SK-N-SH (cell line): ENCODE results near the gene MMRN1. TPM values are rescaled to one million over a fixed set of nuclear protein-coding genes. Genes with fewer than 3 reads are reported as not detected.

Source experiments
- CTCF ChIA-PET: fragments of 300-600, 350-600 bp; formaldehyde crosslinking; extraction: SDS; loops from one replicate; lab custom pipeline; 2021; lab: Yijun Ruan, JAX
- POLR2A ChIA-PET: fragments of 350-600 bp; sonication (Branson Sonifier 250); formaldehyde crosslinking; extraction: SDS; loops from one replicate; lab custom pipeline; 2020; ENCODE audit warnings: antibody characterized with exemption, inconsistent platforms; lab: Yijun Ruan, JAX
- DNase-seq: peaks from one replicate; pipeline ENCODE4 v3.0.0; 2012
- H2AFZ ChIP-seq: fragments of 200-600 bp; sonication (generic); 2 replicates; pipeline ENCODE4 v1.8.1; 2016; ENCODE audit warnings: antibody characterized with exemption, mild to moderate bottlenecking, low read depth
- H3F3A ChIP-seq: fragments of 200-600 bp; sonication (generic); replicated peaks from 2 replicates; pipeline ENCODE3; 2016; ENCODE audit warnings: antibody characterized with exemption, mild to moderate bottlenecking; ENCODE audit not compliant: insufficient read depth
- H3K27ac ChIP-seq, 2 experiments: fragments of 200-500 bp in 1 of 2; fragments of 200-600 bp in 1 of 2; sonication (Bioruptor generic) in 1 of 2; sonication (generic), shearing (Covaris generic) in 1 of 2; 2 replicates each; pipeline versions ENCODE4 v1.5.1 to v1.6.1; 2014 to 2016; ENCODE audit warnings: low read depth in 2 of 2, inconsistent platforms in 1 of 2, low read length in 1 of 2, mild to moderate bottlenecking in 1 of 2, mixed read lengths in 1 of 2
- H3K27me3 ChIP-seq: fragments of 200-600 bp; sonication (generic), shearing (Covaris generic); 2 replicates; pipeline ENCODE4 v1.6.1; 2016; ENCODE audit warnings: mixed run types; ENCODE audit not compliant: insufficient read depth
- H3K36me3 ChIP-seq, 2 experiments: fragments of 200-500 bp in 1 of 2; fragments of 200-600 bp in 1 of 2; sonication (Bioruptor generic) in 1 of 2; sonication (generic) in 1 of 2; replicated peaks in 1 of 2; 2 replicates each; pipeline versions ENCODE3 to v1.5.1; 2014 to 2016; ENCODE audit warnings: low read length in 1 of 2, mild to moderate bottlenecking in 1 of 2; ENCODE audit not compliant: insufficient read depth in 2 of 2, control insufficient read depth in 1 of 2
- H3K4me1 ChIP-seq, 2 experiments: fragments of 200-500 bp in 1 of 2; fragments of 200-600 bp in 1 of 2; sonication (Bioruptor generic) in 1 of 2; sonication (generic), shearing (Covaris generic) in 1 of 2; 2 replicates each; pipeline versions ENCODE4 v1.5.1 to v1.6.1; 2014 to 2016; ENCODE audit warnings: low read depth in 1 of 2, low read length in 1 of 2, mixed run types in 1 of 2; ENCODE audit not compliant: insufficient read depth in 2 of 2, control insufficient read depth in 1 of 2
- H3K4me2 ChIP-seq: fragments of 200-600 bp; sonication (generic), shearing (Covaris generic); 2 replicates; pipeline ENCODE4 v1.6.1; 2017; ENCODE audit warnings: mixed run types
- H3K4me3 ChIP-seq, 2 experiments: fragments of 200-500 bp in 1 of 2; fragments of 200-600 bp in 1 of 2; sonication (Bioruptor generic) in 1 of 2; sonication (generic), shearing (Covaris generic) in 1 of 2; 2 replicates each; pipeline versions ENCODE4 v1.5.1 to v1.8.1; 2014 to 2016; ENCODE audit warnings: low read depth in 2 of 2, inconsistent platforms in 1 of 2, low read length in 1 of 2, mild to moderate bottlenecking in 1 of 2, mixed read lengths in 1 of 2, moderate library complexity in 1 of 2
- H3K79me2 ChIP-seq: fragments of 200-600 bp; sonication (generic); 2 replicates; pipeline ENCODE4 v1.8.1; 2017; ENCODE audit warnings: mild to moderate bottlenecking; ENCODE audit not compliant: insufficient read depth
- H3K9ac ChIP-seq: fragments of 200-600 bp; sonication (generic); 2 replicates; pipeline ENCODE4 v1.6.1; 2017; ENCODE audit warnings: mixed run types
- H3K9me2 ChIP-seq: fragments of 200-600 bp; sonication (generic); 2 replicates; pipeline ENCODE4 v1.6.1; 2017; ENCODE audit warnings: mixed run types
- H3K9me3 ChIP-seq: fragments of 200-600 bp; sonication (generic); 2 replicates; pipeline ENCODE4 v1.6.1; 2017; ENCODE audit warnings: mixed run types, mild to moderate bottlenecking, moderate library complexity
- H4K20me1 ChIP-seq: fragments of 200-600 bp; sonication (generic); 2 replicates; pipeline ENCODE4 v1.6.1; 2017; ENCODE audit warnings: mild to moderate bottlenecking, mixed run types; ENCODE audit not compliant: insufficient read depth
- FOXM1 ChIP-seq: IDR thresholded peaks from 2 replicates; pipeline ENCODE4 v1.4.0; 2012; ENCODE audit warnings: low read depth, mild to moderate bottlenecking
- MEF2A ChIP-seq: IDR thresholded peaks from 2 replicates; pipeline ENCODE4 v1.4.0; 2012; ENCODE audit warnings: low read depth, borderline replicate concordance
- RCOR1 ChIP-seq: fragments of 150-350 bp; IDR thresholded peaks from 2 replicates; pipeline ENCODE4 v1.6.1; 2017; ENCODE audit warnings: antibody characterized with exemption, low read length
- RFX5 ChIP-seq: IDR thresholded peaks from 2 replicates; pipeline ENCODE4 v1.6.1; 2012; ENCODE audit warnings: mild to moderate bottlenecking, improper control_type of control experiment, low read length
- TAF1 ChIP-seq: IDR thresholded peaks from 2 replicates; pipeline ENCODE4 v1.6.1; 2012; ENCODE audit warnings: low read depth, mild to moderate bottlenecking, low read length, moderate library complexity, borderline replicate concordance
- WGBS: methylation state at CpG from one replicate; pipeline ENCODE4 v1.1.6; 2017; ENCODE audit warnings: low lambda C conversion rate; 5-methylcytosine and 5-hydroxymethylcytosine counted together
- polyA plus RNA-seq, 3 experiments: library from polyadenylated mRNA; depleted of rRNA; stranded (reverse); fragments of >200 nt; gene quantifications; 2 replicates each; pipeline ENCODE4 v1.2.3, GENCODE V29; 2012
- TF ChIP-seq, protein P1 (sequence below): IDR thresholded peaks from 2 replicates; pipeline ENCODE4 v1.4.0; 2012; ENCODE audit warnings: low read depth
- TF ChIP-seq, protein P2 (sequence below): fragments of 200-600 bp; sonication (generic); IDR thresholded peaks from 2 replicates; pipeline ENCODE4 v1.6.1; 2017; ENCODE audit warnings: antibody characterized with exemption, mild to moderate bottlenecking, moderate library complexity
- TF ChIP-seq, protein P3 (sequence below): IDR thresholded peaks from 2 replicates; pipeline ENCODE4 v1.4.0; 2012; ENCODE audit warnings: low read depth, borderline replicate concordance
- TF ChIP-seq, protein P4 (sequence below): IDR thresholded peaks from 2 replicates; pipeline ENCODE4 v1.6.1; 2012; ENCODE audit warnings: mild to moderate bottlenecking, low read depth, low read length, moderate library complexity

The MMRN1 gene
- polyA plus RNA-seq, 1 of the 3 experiments (the other 2 are of a cell fraction) = not detected

DNA sequence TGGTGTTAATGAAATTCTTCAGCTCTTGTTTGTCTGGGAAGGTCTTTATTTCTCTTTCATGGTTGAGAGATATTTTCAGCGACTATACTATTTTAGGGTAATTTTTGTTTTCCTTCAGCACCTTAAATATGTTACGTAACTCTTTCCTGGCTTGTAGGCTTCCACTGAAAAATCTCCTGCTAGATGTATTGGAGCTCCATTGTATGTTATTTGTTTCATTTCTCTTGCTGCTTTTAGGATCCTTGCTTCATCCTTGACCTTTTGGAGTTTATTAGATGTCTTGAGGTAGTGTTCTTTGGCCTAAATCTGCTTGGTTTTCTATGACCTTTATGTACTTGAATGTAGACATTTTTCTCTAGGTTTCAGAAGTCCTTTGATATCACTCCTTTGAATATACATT is 93.6 kb downstream of the MMRN1 start:
- no peak for TF ChIP-seq MEF2A
- TF ChIP-seq FOXM1 = no peak
- TF ChIP-seq, protein P1, sequence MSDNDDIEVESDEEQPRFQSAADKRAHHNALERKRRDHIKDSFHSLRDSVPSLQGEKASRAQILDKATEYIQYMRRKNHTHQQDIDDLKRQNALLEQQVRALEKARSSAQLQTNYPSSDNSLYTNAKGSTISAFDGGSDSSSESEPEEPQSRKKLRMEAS = no peak
- TF ChIP-seq, protein P2, sequence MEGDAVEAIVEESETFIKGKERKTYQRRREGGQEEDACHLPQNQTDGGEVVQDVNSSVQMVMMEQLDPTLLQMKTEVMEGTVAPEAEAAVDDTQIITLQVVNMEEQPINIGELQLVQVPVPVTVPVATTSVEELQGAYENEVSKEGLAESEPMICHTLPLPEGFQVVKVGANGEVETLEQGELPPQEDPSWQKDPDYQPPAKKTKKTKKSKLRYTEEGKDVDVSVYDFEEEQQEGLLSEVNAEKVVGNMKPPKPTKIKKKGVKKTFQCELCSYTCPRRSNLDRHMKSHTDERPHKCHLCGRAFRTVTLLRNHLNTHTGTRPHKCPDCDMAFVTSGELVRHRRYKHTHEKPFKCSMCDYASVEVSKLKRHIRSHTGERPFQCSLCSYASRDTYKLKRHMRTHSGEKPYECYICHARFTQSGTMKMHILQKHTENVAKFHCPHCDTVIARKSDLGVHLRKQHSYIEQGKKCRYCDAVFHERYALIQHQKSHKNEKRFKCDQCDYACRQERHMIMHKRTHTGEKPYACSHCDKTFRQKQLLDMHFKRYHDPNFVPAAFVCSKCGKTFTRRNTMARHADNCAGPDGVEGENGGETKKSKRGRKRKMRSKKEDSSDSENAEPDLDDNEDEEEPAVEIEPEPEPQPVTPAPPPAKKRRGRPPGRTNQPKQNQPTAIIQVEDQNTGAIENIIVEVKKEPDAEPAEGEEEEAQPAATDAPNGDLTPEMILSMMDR = no peak
- TF ChIP-seq RFX5 = no peak
- TF ChIP-seq, protein P3, sequence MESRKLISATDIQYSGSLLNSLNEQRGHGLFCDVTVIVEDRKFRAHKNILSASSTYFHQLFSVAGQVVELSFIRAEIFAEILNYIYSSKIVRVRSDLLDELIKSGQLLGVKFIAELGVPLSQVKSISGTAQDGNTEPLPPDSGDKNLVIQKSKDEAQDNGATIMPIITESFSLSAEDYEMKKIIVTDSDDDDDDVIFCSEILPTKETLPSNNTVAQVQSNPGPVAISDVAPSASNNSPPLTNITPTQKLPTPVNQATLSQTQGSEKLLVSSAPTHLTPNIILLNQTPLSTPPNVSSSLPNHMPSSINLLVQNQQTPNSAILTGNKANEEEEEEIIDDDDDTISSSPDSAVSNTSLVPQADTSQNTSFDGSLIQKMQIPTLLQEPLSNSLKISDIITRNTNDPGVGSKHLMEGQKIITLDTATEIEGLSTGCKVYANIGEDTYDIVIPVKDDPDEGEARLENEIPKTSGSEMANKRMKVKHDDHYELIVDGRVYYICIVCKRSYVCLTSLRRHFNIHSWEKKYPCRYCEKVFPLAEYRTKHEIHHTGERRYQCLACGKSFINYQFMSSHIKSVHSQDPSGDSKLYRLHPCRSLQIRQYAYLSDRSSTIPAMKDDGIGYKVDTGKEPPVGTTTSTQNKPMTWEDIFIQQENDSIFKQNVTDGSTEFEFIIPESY = no peak
- no peak for TF ChIP-seq TAF1
- no peaks in the 10 kb centered on the region for H3K36me3 ChIP-seq
- H2AFZ ChIP-seq = no peak overlapping the region
- POLR2A ChIA-PET = no interaction called here
- CTCF ChIA-PET = interaction anchor here (1.5 kb wide), 1 partner anchor 9 kb away, joined by 5 read pairs; no protein-coding TSS in a partner anchor
- H3K4me3 ChIP-seq = no peak overlapping the region
- H3K27me3 ChIP-seq = no peaks in the 10 kb centered on the region
- H3K4me1 ChIP-seq = no peaks in the 10 kb centered on the region
- no peaks in the 10 kb centered on the region for H4K20me1 ChIP-seq
- no peak for DNase-seq
- H3F3A ChIP-seq = no peaks in the 10 kb centered on the region
- no peaks in the 10 kb centered on the region for H3K9me3 ChIP-seq
- H3K9ac ChIP-seq = no peak overlapping the region
- no peak overlapping the region for H3K4me2 ChIP-seq
- no peaks in the 10 kb centered on the region for H3K9me2 ChIP-seq
- WGBS = 65% methylated on average over 2 of the region's 2 CpGs
- no peak overlapping the region for H3K27ac ChIP-seq
- H3K79me2 ChIP-seq = no peaks in the 10 kb centered on the region

DNA sequence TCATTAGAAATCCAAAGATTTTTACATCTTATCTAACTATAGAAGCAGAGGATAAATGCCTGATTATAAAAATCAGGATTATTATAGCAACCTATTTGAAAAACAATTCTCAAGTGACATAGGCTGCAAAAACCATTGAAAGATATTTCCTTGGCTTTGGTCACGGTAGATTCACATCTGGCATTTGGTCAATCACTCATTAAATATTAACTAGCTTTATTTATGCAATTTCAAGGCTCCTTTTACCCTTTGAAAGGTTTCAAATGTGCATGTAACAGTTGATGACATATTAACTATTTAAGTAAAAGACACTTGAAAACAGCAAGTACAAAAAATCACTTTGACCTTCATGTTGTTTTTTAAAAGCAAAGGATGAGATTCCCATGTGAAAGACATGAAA is 98.1 kb downstream of the MMRN1 start:
- H3K4me2 ChIP-seq = no peak overlapping the region
- POLR2A ChIA-PET = no interaction called here
- H3K4me3 ChIP-seq = no peak overlapping the region
- H3K9ac ChIP-seq = no peak overlapping the region
- H3K36me3 ChIP-seq = no peaks in the 10 kb centered on the region
- H3K9me3 ChIP-seq = no peaks in the 10 kb centered on the region
- CTCF ChIA-PET = no interaction called here
- H3K9me2 ChIP-seq = no peaks in the 10 kb centered on the region
- H3K79me2 ChIP-seq = no peaks in the 10 kb centered on the region
- H3K4me1 ChIP-seq = peaks cover 0 to 2% of the 10 kb centered on the region in 2 experiments; a peak in 1 of 4 replicates
- H3K27me3 ChIP-seq = no peaks in the 10 kb centered on the region
- H4K20me1 ChIP-seq = no peaks in the 10 kb centered on the region
- no peak overlapping the region for H3K27ac ChIP-seq
- no peak for DNase-seq
- H3F3A ChIP-seq = no peaks in the 10 kb centered on the region
- no peak for TF ChIP-seq RCOR1
- TF ChIP-seq, protein P4, sequence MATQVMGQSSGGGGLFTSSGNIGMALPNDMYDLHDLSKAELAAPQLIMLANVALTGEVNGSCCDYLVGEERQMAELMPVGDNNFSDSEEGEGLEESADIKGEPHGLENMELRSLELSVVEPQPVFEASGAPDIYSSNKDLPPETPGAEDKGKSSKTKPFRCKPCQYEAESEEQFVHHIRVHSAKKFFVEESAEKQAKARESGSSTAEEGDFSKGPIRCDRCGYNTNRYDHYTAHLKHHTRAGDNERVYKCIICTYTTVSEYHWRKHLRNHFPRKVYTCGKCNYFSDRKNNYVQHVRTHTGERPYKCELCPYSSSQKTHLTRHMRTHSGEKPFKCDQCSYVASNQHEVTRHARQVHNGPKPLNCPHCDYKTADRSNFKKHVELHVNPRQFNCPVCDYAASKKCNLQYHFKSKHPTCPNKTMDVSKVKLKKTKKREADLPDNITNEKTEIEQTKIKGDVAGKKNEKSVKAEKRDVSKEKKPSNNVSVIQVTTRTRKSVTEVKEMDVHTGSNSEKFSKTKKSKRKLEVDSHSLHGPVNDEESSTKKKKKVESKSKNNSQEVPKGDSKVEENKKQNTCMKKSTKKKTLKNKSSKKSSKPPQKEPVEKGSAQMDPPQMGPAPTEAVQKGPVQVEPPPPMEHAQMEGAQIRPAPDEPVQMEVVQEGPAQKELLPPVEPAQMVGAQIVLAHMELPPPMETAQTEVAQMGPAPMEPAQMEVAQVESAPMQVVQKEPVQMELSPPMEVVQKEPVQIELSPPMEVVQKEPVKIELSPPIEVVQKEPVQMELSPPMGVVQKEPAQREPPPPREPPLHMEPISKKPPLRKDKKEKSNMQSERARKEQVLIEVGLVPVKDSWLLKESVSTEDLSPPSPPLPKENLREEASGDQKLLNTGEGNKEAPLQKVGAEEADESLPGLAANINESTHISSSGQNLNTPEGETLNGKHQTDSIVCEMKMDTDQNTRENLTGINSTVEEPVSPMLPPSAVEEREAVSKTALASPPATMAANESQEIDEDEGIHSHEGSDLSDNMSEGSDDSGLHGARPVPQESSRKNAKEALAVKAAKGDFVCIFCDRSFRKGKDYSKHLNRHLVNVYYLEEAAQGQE = no peak
- no peak overlapping the region for H2AFZ ChIP-seq
- 21% methylated on average over 1 of the region's 1 CpG for WGBS
